HG03139 (cell line): ENCODE measurements around the gene SHFL.

Source experiments
- ATAC-seq: cut with Tn5 transposase; IDR thresholded peaks from one replicate; pipeline ENCODE4 v1.9.1; 2021; ENCODE audit not compliant: unreplicated experiment

The SHFL gene

GRCh38 chr19:10132905-10133304, 46.8 kb downstream of the SHFL start:
- ATAC-seq: no peak

DNA sequence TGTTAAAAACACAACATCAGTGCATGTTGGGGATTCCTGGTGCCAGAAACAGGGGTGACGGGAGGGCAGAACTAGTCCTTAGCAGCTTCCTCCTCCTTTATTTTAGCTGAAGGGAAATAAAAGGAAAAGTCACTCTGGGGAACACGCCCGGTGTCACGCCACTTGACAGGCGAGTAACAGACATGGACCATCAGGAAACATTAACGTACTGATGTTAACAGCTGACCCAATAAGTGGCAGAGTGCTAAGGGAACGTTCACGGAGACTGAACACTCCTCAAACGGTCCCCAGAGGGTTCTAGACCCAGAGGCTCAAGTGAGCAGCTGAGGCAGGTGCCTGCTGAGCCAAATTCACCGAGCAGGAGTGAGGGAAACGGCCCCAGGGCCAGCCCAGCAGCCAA, 47.5 kb downstream of the SHFL start:
- ATAC-seq: no peak

- no peak for ATAC-seq
These were observed 47.9 kb downstream of the SHFL start for GRCh38 chr19:10134040-10134439.

- no peak for ATAC-seq
These were observed 49.6 kb downstream of the SHFL start for GRCh38 chr19:10135551-10136334.

GRCh38 chr19:10136936-10137335, 50.8 kb downstream of the SHFL start:
- ATAC-seq: no peak

DNA sequence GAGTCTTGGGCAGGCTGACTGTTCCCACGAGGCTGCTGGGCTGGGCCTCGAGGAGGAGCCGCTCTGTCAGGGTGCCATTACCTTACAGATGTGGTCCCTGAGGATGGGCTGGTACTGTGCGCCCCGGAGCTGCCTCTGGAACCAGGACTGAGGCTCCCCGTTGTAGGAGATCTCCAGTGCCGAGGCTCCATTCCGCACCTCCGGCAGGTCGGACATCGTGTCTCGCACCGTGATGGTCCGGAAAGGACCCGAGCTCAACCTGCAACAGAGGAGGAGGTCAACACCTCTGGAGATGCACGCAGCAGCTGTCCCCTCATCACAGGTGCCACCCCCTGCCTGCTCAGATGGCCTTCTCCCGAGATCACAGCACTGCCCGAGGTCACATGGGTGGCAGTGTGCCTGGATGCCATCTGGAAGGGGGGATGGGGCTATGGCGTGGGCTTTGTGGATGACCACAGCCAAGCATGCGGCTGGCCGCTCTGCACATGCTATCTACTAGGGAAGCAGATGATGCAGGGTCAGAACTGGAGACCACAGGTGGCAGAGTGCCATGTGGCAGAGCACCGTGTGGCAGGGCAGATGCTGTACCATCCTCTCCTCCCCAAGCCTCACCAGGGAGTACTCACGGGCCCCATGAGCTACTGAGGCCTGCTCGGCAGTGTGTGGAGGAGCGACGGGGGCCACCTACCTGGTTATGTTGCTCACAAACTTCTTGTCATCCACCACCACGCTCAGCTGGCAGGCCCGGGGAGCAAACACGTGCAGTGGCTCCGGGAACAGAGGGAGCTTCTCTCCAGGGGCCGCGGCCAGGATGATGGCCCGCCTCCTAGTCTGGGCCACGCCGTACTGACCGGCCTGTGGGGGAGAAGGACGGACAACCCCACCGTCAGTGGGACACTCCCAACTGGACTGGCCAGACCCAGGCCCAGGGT, 51.9 kb downstream of the SHFL start:
- ATAC-seq: no peak

- no peak for ATAC-seq
These were observed 53.0 kb downstream of the SHFL start for GRCh38 chr19:10138879-10139795.

- no peak for ATAC-seq
These were observed 53.8 kb downstream of the SHFL start for GRCh38 chr19:10139952-10140351.

- no peak for ATAC-seq
These were observed 55.4 kb downstream of the SHFL start for GRCh38 chr19:10141479-10141878.

GRCh38 chr19:10141973-10142372, 55.9 kb downstream of the SHFL start:
- no peak for ATAC-seq
